ENCODE data around the gene AVP. TPM values are rescaled to one million over a fixed set of nuclear protein-coding genes. Genes with fewer than 3 reads are reported as not detected.

Gene AVP
- total and polyA plus RNA-seq, 9 of the 15 experiments (the other 6 are each of a cell fraction or from before 2014, with no cell fraction given): not detected

DNA sequence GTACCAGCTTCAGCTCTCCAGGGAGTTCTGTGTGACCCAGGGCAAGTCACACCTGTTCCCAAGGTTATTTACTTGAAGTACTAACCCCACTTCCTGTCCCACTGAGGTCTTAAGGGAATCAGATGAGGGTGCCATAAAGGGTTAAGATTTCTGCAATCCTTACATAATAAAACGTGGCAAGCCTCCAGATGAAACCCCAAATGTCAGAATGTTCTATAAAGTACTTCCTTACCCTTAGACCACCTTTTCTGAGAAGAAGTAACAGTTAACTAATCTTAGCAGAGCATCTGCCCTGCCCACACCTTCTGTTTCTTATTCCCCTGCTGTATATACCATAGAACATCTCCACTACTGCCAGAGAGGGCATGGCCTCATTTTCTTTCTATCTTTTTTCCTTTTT is 6.0 kb upstream of the AVP start:
- no peaks in the 10 kb centered on the region for H4K20me1 ChIP-seq (replicated peaks; ENCODE audit: control insufficient read depth, insufficient read depth, low read length)
- no peaks in the 10 kb centered on the region for H3K27me3 ChIP-seq (ENCODE audit: control insufficient read depth in 2 of 2, insufficient read depth in 2 of 2, low read length in 2 of 2)
- H3K4me1 ChIP-seq (replicated peaks in 1 of 2; ENCODE audit: control insufficient read depth in 2 of 2, insufficient read depth in 2 of 2, low read length in 2 of 2): peaks cover 10 to 26% of the 10 kb centered on the region in 2 experiments; a peak in 4 of 5 replicates
- 0 out of 2 replicates have a peak overlapping the region, but pooled peaks have one; percentile 9 for H2AFZ ChIP-seq (ENCODE audit: low read depth, low read length)
- POLR2A ChIA-PET: no interaction called here
- 0% methylated on average over 1 of the region's 1 CpG for WGBS (ENCODE audit: insufficient coverage, low coverage, missing lambda C conversion rate)
- TF ChIP-seq ARID3B (CRISPR knock-in tag; IDR thresholded peaks at IDR 0.05; ENCODE audit: borderline replicate concordance) (no peak), TCF3 (CRISPR knock-in tag; IDR thresholded peaks at IDR 0.05) (0 out of 2 replicates have a peak, but pooled peaks have one; percentile 21)
- intact Hi-C loops (cut with micrococcal nuclease) (no loop called here), in situ Hi-C loops (cut with MboI) (no loop called here)
- no TSS peak for BruUV-seq (replicated peaks)
- no peak overlapping the region for H3K9ac ChIP-seq (ENCODE audit: insufficient read depth in 1 of 2, low read depth in 2 of 2, low read length in 2 of 2)
- CTCF ChIA-PET (ENCODE audit: low intra/inter-chr PET ratio): no interaction called here
- H3K9me1 ChIP-seq (ENCODE audit: control insufficient read depth, insufficient read depth, low read length): no peaks in the 10 kb centered on the region
- DNase-seq (ENCODE audit: extremely low read depth in 1 of 4, low spot score in 3 of 4): no peak
- H3K9me3 ChIP-seq (replicated peaks; ENCODE audit: control insufficient read depth, insufficient read depth, low read depth, low read length): no peaks in the 10 kb centered on the region
- no peaks in the 10 kb centered on the region for H3K79me2 ChIP-seq (ENCODE audit: control insufficient read depth, insufficient read depth, low read length)
- no peak for ATAC-seq
- H3K4me2 ChIP-seq (ENCODE audit: insufficient read depth, low read length): no peak overlapping the region; the same call in 1 of the 2 replicates
- no peak overlapping the region for H3K27ac ChIP-seq (ENCODE audit: extremely low read depth, low read depth, low read length)
- H3K4me3 ChIP-seq: no peak overlapping the region
- H3K36me3 ChIP-seq (ENCODE audit: control insufficient read depth, insufficient read depth, low read length): no peaks in the 10 kb centered on the region
- FAIRE-seq: no peak

DNA sequence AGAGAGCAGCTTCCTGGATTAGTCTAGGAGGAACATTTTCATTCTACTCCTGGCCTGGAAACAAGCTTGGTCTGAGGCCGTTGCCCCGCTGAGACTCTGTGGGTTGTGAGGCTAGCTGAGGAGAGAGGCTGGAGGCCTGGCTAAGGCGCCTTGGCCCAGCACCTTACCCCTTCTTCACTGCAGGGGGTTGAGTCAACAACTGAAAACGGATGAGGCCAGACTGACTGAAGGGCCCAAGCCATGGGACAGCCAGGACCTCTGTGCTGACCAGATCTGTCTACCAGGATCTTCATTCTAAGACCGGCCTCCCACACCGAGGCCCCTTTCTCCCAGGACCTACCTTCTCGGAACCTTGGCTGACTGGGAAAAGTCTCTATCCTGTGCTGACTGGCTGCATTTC is 3.5 kb upstream of the AVP start:
- Histone ChIP-seq H3K27ac (ENCODE audit: extremely low read depth, low read depth, low read length) (no peak overlapping the region), H3K9me1 (ENCODE audit: control insufficient read depth, insufficient read depth, low read length) (peaks cover 3% of the 10 kb centered on the region), H3K27me3 (ENCODE audit: control insufficient read depth in 2 of 2, insufficient read depth in 2 of 2, low read length in 2 of 2) (no peaks in the 10 kb centered on the region), H3K4me3 (no peak overlapping the region), H4K20me1 (replicated peaks; ENCODE audit: control insufficient read depth, insufficient read depth, low read length) (no peaks in the 10 kb centered on the region), H3K36me3 (ENCODE audit: control insufficient read depth, insufficient read depth, low read length) (no peaks in the 10 kb centered on the region), H2AFZ (ENCODE audit: low read depth, low read length) (no peak overlapping the region; the same call in 1 of the 2 replicates), H3K9ac (ENCODE audit: insufficient read depth in 1 of 2, low read depth in 2 of 2, low read length in 2 of 2) (peak overlapping the region in 1 of 2 experiments; percentile 81; a peak in 1 of 4 replicates), H3K4me1 (replicated peaks in 1 of 2; ENCODE audit: control insufficient read depth in 2 of 2, insufficient read depth in 2 of 2, low read length in 2 of 2) (peaks cover 5 to 27% of the 10 kb centered on the region in 2 experiments; a peak in 3 of 5 replicates), H3K79me2 (ENCODE audit: control insufficient read depth, insufficient read depth, low read length) (no peaks in the 10 kb centered on the region), H3K9me3 (replicated peaks; ENCODE audit: control insufficient read depth, insufficient read depth, low read depth, low read length) (no peaks in the 10 kb centered on the region), H3K4me2 (ENCODE audit: insufficient read depth, low read length) (no peak overlapping the region)
- 38% methylated on average over 5 of the region's 7 CpGs for WGBS (ENCODE audit: insufficient coverage, low coverage, missing lambda C conversion rate)
- FAIRE-seq (no peak), ATAC-seq (peak; percentile 61; the same call in 2 of the 3 replicates), DNase-seq (ENCODE audit: extremely low read depth in 1 of 4, low spot score in 3 of 4) (peak in 1 of 4 experiments; percentile 22)
- in situ Hi-C loops (cut with MboI): no loop called here
- BruUV-seq (replicated peaks): no TSS peak
- intact Hi-C loops (cut with micrococcal nuclease): no loop called here
- TF ChIP-seq ZZZ3 (IDR thresholded peaks at IDR 0.05) (no peak), FOXA3 (CRISPR knock-in tag; conservative IDR thresholded peaks at IDR 0.05 in 1 of 2, IDR thresholded peaks at IDR 0.05 in 1 of 2) (peak in 1 of 2 experiments; percentile 94; a peak in 2 of 4 replicates), COPS2 (conservative IDR thresholded peaks at IDR 0.05) (no peak)
- TF ChIP-seq, protein P1, sequence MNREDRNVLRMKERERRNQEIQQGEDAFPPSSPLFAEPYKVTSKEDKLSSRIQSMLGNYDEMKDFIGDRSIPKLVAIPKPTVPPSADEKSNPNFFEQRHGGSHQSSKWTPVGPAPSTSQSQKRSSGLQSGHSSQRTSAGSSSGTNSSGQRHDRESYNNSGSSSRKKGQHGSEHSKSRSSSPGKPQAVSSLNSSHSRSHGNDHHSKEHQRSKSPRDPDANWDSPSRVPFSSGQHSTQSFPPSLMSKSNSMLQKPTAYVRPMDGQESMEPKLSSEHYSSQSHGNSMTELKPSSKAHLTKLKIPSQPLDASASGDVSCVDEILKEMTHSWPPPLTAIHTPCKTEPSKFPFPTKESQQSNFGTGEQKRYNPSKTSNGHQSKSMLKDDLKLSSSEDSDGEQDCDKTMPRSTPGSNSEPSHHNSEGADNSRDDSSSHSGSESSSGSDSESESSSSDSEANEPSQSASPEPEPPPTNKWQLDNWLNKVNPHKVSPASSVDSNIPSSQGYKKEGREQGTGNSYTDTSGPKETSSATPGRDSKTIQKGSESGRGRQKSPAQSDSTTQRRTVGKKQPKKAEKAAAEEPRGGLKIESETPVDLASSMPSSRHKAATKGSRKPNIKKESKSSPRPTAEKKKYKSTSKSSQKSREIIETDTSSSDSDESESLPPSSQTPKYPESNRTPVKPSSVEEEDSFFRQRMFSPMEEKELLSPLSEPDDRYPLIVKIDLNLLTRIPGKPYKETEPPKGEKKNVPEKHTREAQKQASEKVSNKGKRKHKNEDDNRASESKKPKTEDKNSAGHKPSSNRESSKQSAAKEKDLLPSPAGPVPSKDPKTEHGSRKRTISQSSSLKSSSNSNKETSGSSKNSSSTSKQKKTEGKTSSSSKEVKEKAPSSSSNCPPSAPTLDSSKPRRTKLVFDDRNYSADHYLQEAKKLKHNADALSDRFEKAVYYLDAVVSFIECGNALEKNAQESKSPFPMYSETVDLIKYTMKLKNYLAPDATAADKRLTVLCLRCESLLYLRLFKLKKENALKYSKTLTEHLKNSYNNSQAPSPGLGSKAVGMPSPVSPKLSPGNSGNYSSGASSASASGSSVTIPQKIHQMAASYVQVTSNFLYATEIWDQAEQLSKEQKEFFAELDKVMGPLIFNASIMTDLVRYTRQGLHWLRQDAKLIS (CRISPR knock-in tag; IDR thresholded peaks at IDR 0.05): no peak
- ChIA-PET CTCF (ENCODE audit: low intra/inter-chr PET ratio) (no interaction called here), POLR2A (interaction anchor here (0.6 to 1.2 kb wide), 2 partner anchors 11 to 232 kb away, joined by 3 read pairs; no protein-coding TSS in a partner anchor)

Measured in K562 (cell line).